Karpas-422 (cell line): ENCODE measurements around the gene B9D1. TPM values are rescaled to one million over a fixed set of nuclear protein-coding genes. Genes with fewer than 3 reads are reported as not detected.

Source experiments
- DNase-seq: peaks from one replicate; pipeline ENCODE4 v3.0.0-alpha.2; 2015
- H2AFZ ChIP-seq: fragments of 200-600 bp; sonication (generic); 2 replicates; pipeline ENCODE4 v1.6.1; 2014; ENCODE audit warnings: antibody characterized with exemption, low read length, mixed read lengths
- H3K27ac ChIP-seq: fragments of 200-600 bp; sonication (generic); 2 replicates; pipeline ENCODE4 v1.5.1; 2014; ENCODE audit warnings: mild to moderate bottlenecking, low read length, moderate library complexity
- H3K27me3 ChIP-seq: fragments of 200-600 bp; sonication (generic); 2 replicates; pipeline ENCODE4 v1.6.1; 2014; ENCODE audit warnings: low read length, mixed read lengths
- H3K36me3 ChIP-seq: fragments of 200-600 bp; sonication (generic); 2 replicates; pipeline ENCODE4 v1.6.1; 2014; ENCODE audit warnings: low read length, mixed read lengths; ENCODE audit not compliant: insufficient read depth
- H3K4me1 ChIP-seq: fragments of 200-600 bp; sonication (generic); 2 replicates; pipeline ENCODE4 v1.6.1; 2014; ENCODE audit warnings: mild to moderate bottlenecking, low read length, mixed read lengths
- H3K4me2 ChIP-seq: fragments of 200-600 bp; sonication (generic); 2 replicates; pipeline ENCODE4 v1.6.1; 2014; ENCODE audit warnings: low read length, low read depth, mild to moderate bottlenecking; ENCODE audit not compliant: poor library complexity, severe bottlenecking
- H3K4me3 ChIP-seq: fragments of 200-600 bp; sonication (generic); 2 replicates; pipeline ENCODE4 v1.5.1; 2014; ENCODE audit warnings: mild to moderate bottlenecking, antibody characterized with exemption, low read length, mixed read lengths
- H3K79me2 ChIP-seq: fragments of 200-600 bp; sonication (generic); 2 replicates; pipeline ENCODE4 v1.6.1; 2014; ENCODE audit warnings: mild to moderate bottlenecking, low read length, mixed read lengths
- H3K9ac ChIP-seq: fragments of 200-600 bp; sonication (generic); 2 replicates; pipeline ENCODE4 v1.6.0; 2014; ENCODE audit warnings: low read length
- H3K9me2 ChIP-seq: fragments of 200-600 bp; sonication (generic), shearing (Covaris generic); replicated peaks from 2 replicates; pipeline ENCODE4 v1.6.0; 2014; ENCODE audit warnings: mild to moderate bottlenecking, low read length, moderate library complexity; ENCODE audit not compliant: insufficient read depth
- H3K9me3 ChIP-seq: fragments of 300-700, 200-600 bp; sonication (generic); 2 replicates; pipeline ENCODE4 v1.6.1; 2014; ENCODE audit warnings: low read length, mixed read lengths
- H4K20me1 ChIP-seq: fragments of 200-600 bp; sonication (generic); 2 replicates; pipeline ENCODE4 v1.6.1; 2014; ENCODE audit warnings: mild to moderate bottlenecking, antibody characterized with exemption, low read length, low read depth; ENCODE audit not compliant: insufficient read depth
- total RNA-seq: library from RNA; depleted of rRNA; stranded (reverse); fragments of >200 nt; shearing (Covaris generic); gene quantifications from 2 replicates; pipeline ENCODE4 v1.2.3, GENCODE V29; 2014; ENCODE audit warnings: low replicate concordance

The B9D1 gene
- total RNA-seq, 1 experiment from 2014 or later, result 29.1 TPM

DNA sequence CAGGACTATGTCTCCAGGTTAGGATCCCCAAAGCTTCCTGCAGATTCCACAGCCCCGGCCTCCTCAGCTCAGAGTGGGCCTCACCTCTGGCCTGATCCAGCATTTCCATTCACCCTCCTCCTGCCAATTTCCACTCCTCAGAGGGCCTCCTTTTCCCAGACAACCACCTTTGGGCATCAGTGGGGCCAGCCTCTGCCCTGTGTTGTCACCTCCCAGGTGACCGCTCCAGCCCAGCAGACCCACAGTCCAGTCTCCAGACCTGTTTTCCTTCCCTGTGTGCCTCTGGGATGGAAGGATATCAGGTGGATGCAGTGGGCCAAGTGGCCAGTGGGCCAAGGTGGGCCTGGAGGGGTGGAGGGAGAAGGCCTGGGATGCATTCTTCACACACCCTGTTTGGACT lies 32.7 kb downstream of the B9D1 start:
- Histone ChIP-seq H3K27ac (no peak overlapping the region), H3K4me3 (no peak overlapping the region), H3K4me2 (no peak overlapping the region), H3K9me3 (peaks cover 6% of the 10 kb centered on the region; the same call in 1 of the 2 replicates), H2AFZ (no peak overlapping the region), H3K9ac (no peak overlapping the region), H3K27me3 (0 out of 2 replicates have a peak, but pooled peaks cover 2% of the 10 kb centered on the region), H4K20me1 (no peaks in the 10 kb centered on the region), H3K79me2 (no peaks in the 10 kb centered on the region), H3K9me2 (no peaks in the 10 kb centered on the region), H3K36me3 (peaks cover 3% of the 10 kb centered on the region; the same call in 1 of the 2 replicates), H3K4me1 (no peaks in the 10 kb centered on the region)
- DNase-seq, result no peak

- Histone ChIP-seq H4K20me1 (no peaks in the 10 kb centered on the region), H3K36me3 (peaks cover 3% of the 10 kb centered on the region; the same call in 1 of the 2 replicates), H3K4me2 (no peak overlapping the region), H3K9me3 (peaks cover 6% of the 10 kb centered on the region; the same call in 1 of the 2 replicates), H3K9ac (no peak overlapping the region), H3K27ac (no peak overlapping the region), H2AFZ (no peak overlapping the region), H3K4me1 (no peaks in the 10 kb centered on the region), H3K79me2 (no peaks in the 10 kb centered on the region), H3K9me2 (no peaks in the 10 kb centered on the region), H3K27me3 (0 out of 2 replicates have a peak, but pooled peaks cover 2% of the 10 kb centered on the region), H3K4me3 (no peak overlapping the region)
- no peak for DNase-seq
Measured at GRCh38 chr17:19329136-19329535, 33.4 kb downstream of the B9D1 start.

GRCh38 chr17:19328441-19329061 lies 34.0 kb downstream of the B9D1 start:
- Histone ChIP-seq H2AFZ (no peak overlapping the region), H3K9ac (no peak overlapping the region), H3K9me2 (no peaks in the 10 kb centered on the region), H3K27ac (no peak overlapping the region), H3K79me2 (no peaks in the 10 kb centered on the region), H3K4me2 (no peak overlapping the region), H3K27me3 (0 out of 2 replicates have a peak, but pooled peaks cover 2% of the 10 kb centered on the region), H3K4me1 (no peaks in the 10 kb centered on the region), H3K4me3 (no peak overlapping the region), H3K36me3 (peaks cover 3% of the 10 kb centered on the region; the same call in 1 of the 2 replicates), H3K9me3 (peaks cover 6% of the 10 kb centered on the region; the same call in 1 of the 2 replicates), H4K20me1 (no peaks in the 10 kb centered on the region)
- no peak for DNase-seq

- Histone ChIP-seq H3K4me1 (no peaks in the 10 kb centered on the region), H3K9ac (no peak overlapping the region), H3K27me3 (0 out of 2 replicates have a peak, but pooled peaks cover 2% of the 10 kb centered on the region), H3K79me2 (no peaks in the 10 kb centered on the region), H4K20me1 (no peaks in the 10 kb centered on the region), H3K4me3 (no peak overlapping the region), H3K9me3 (peaks cover 6% of the 10 kb centered on the region; the same call in 1 of the 2 replicates), H3K27ac (no peak overlapping the region), H3K36me3 (peaks cover 3% of the 10 kb centered on the region; the same call in 1 of the 2 replicates), H2AFZ (no peak overlapping the region), H3K4me2 (no peak overlapping the region), H3K9me2 (no peaks in the 10 kb centered on the region)
- DNase-seq, result no peak
Measured at GRCh38 chr17:19327031-19327783, 35.3 kb downstream of the B9D1 start.

- Histone ChIP-seq H3K4me3 (no peak overlapping the region), H4K20me1 (no peaks in the 10 kb centered on the region), H3K9me2 (no peaks in the 10 kb centered on the region), H3K9ac (no peak overlapping the region), H3K27ac (no peak overlapping the region), H3K4me1 (no peaks in the 10 kb centered on the region), H2AFZ (no peak overlapping the region), H3K27me3 (0 out of 2 replicates have a peak, but pooled peaks cover 2% of the 10 kb centered on the region), H3K36me3 (peaks cover 3% of the 10 kb centered on the region; the same call in 1 of the 2 replicates), H3K79me2 (no peaks in the 10 kb centered on the region), H3K4me2 (no peak overlapping the region), H3K9me3 (peaks cover 6% of the 10 kb centered on the region; the same call in 1 of the 2 replicates)
- DNase-seq, result no peak
Measured at GRCh38 chr17:19325542-19325941, 37.0 kb downstream of the B9D1 start.

DNA sequence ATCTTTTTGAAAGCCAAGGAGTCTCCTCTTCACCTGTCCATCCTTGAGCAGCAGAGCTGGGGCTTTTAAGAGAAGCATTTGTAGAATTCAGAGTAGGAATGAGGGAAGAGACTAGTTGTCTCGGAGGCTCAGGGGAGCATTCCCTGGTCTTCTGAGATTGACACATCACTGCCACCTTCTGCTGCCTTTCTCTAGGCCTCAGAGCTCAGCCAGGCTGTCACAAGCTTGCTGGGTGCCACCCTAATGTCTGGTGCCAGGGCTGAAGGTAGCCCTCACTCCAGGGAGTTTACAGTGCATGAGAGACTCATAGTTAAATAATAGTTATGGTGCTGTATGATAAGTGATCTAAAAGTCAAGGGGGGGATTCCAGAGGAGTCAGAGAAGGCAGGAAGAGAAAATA lies 39.7 kb downstream of the B9D1 start:
- no peaks in the 10 kb centered on the region for H3K79me2 ChIP-seq
- H3K36me3 ChIP-seq, result peaks cover 3% of the 10 kb centered on the region; the same call in 1 of the 2 replicates
- H3K27me3 ChIP-seq, result 0 out of 2 replicates have a peak, but pooled peaks cover 2% of the 10 kb centered on the region
- no peak overlapping the region for H2AFZ ChIP-seq
- DNase-seq, result no peak
- peaks cover under 1% of the 10 kb centered on the region for H3K4me1 ChIP-seq
- no peak overlapping the region for H3K27ac ChIP-seq
- H3K9me3 ChIP-seq, result peaks cover 6% of the 10 kb centered on the region; the same call in 1 of the 2 replicates
- no peaks in the 10 kb centered on the region for H3K9me2 ChIP-seq
- H3K4me3 ChIP-seq, result no peak overlapping the region
- H4K20me1 ChIP-seq, result no peaks in the 10 kb centered on the region
- no peak overlapping the region for H3K9ac ChIP-seq
- no peak overlapping the region for H3K4me2 ChIP-seq

DNA sequence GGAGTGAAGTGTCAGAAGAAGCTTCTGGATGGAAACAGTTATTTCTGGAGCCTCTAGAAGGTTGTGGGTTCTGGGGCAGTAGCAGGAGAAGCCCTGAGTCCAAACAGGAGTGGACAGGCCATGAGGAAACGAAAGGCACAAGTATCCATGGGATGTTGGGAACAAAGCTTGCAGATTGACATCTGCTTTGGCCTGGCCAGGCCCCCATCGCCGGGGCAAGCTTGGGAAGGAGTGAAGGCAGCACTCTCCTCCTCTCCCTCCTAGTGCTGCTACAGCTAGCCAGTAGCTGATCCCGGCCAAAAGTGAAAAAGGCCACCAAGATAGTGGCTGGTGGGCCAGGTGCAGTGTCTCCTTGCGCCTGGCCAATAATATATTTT lies 40.4 kb downstream of the B9D1 start:
- no peaks in the 10 kb centered on the region for H3K79me2 ChIP-seq
- DNase-seq, result no peak
- no peak overlapping the region for H3K4me2 ChIP-seq
- H3K9me3 ChIP-seq, result peaks cover 6% of the 10 kb centered on the region; the same call in 1 of the 2 replicates
- H3K4me1 ChIP-seq, result peaks cover 8% of the 10 kb centered on the region
- H4K20me1 ChIP-seq, result no peaks in the 10 kb centered on the region
- peaks cover 3% of the 10 kb centered on the region; the same call in 1 of the 2 replicates for H3K36me3 ChIP-seq
- no peak overlapping the region for H3K9ac ChIP-seq
- H3K27ac ChIP-seq, result no peak overlapping the region
- 0 out of 2 replicates have a peak, but pooled peaks cover 2% of the 10 kb centered on the region for H3K27me3 ChIP-seq
- no peaks in the 10 kb centered on the region for H3K9me2 ChIP-seq
- H2AFZ ChIP-seq, result no peak overlapping the region
- no peak overlapping the region for H3K4me3 ChIP-seq
